Breast epithelium (tissue), 3 donors: ENCODE measurements around the gene RGMA.

Experiments used
- CTCF ChIP-seq, 3 donors: fragments of 450-650 bp; IDR thresholded peaks; one replicate each; pipeline ENCODE4 v1.5.1; 2016 to 2017; ENCODE audit warnings: antibody characterized with exemption in 3 of 3, mild to moderate bottlenecking in 3 of 3, moderate library complexity in 3 of 3
- POLR2A ChIP-seq: fragments of 450-650 bp; IDR thresholded peaks from one replicate; pipeline ENCODE4 v1.6.1; 2016; ENCODE audit warnings: antibody characterized with exemption, mild to moderate bottlenecking, moderate library complexity

- TF ChIP-seq CTCF (IDR thresholded peaks at IDR 0.05) = no peak
- TF ChIP-seq POLR2A = no peak
These were observed 15.5 kb downstream of the RGMA start for GRCh38 chr15:93073465-93073952.
